Calu3 (cell line): ENCODE data around the gene FBXL4. TPM values are rescaled to one million over a fixed set of nuclear protein-coding genes. Genes with fewer than 3 reads are reported as not detected.

ENCODE experiments used
- BruUV-seq: library from RNA; stranded (reverse); fragments of 400-500 nt; replicated peaks from 2 replicates; lab custom pipeline; 2021; lab: Mats Ljungman, UMichigan
- CTCF ChIA-PET: fragments of 300-600 bp; sonication (Branson Sonifier 250); formaldehyde crosslinking; loops from one replicate; lab custom pipeline; 2022; ENCODE audit warnings: antibody characterized with exemption; lab: Charles Lee
- DNase-seq: peaks from one replicate; pipeline ENCODE4 v3.0.0; 2022
- H3K27ac Mint-ChIP-seq: one replicate; pipeline ENCODE4 v1.8.0; 2022; ENCODE audit warnings: mixed read lengths; ENCODE audit not compliant: unreplicated experiment
- H3K27me3 Mint-ChIP-seq: one replicate; pipeline ENCODE4 v1.8.0; 2022; ENCODE audit warnings: mixed read lengths; ENCODE audit not compliant: unreplicated experiment
- H3K36me3 Mint-ChIP-seq: one replicate; pipeline ENCODE4 v1.8.0; 2022; ENCODE audit warnings: mild to moderate bottlenecking, moderate library complexity, mixed read lengths; ENCODE audit not compliant: insufficient read depth, unreplicated experiment
- H3K4me1 Mint-ChIP-seq: one replicate; pipeline ENCODE4 v1.8.0; 2022; ENCODE audit warnings: mild to moderate bottlenecking, low read depth, mixed read lengths; ENCODE audit not compliant: unreplicated experiment
- H3K4me3 Mint-ChIP-seq: one replicate; pipeline ENCODE4 v1.8.0; 2022; ENCODE audit warnings: mild to moderate bottlenecking, low read depth, moderate library complexity, mixed read lengths; ENCODE audit not compliant: unreplicated experiment
- H3K9me3 Mint-ChIP-seq: one replicate; pipeline ENCODE4 v1.8.0; 2022; ENCODE audit warnings: low read depth, mixed read lengths; ENCODE audit not compliant: unreplicated experiment
- intact Hi-C: fragments of 100-400 bp; cut with micrococcal nuclease; formaldehyde crosslinking; loops from one replicate; pipeline ENCODE4 v1.10.0; 2022; ENCODE audit not compliant: unreplicated experiment
- total RNA-seq: library from RNA; stranded (reverse); gene quantifications from 2 replicates; pipeline ENCODE4 v1.2.3, GENCODE V29; 2022
- TF ChIP-seq, protein P1 (sequence below): fragments of 200-600 bp; IDR thresholded peaks from one replicate; pipeline ENCODE4 v1.8.0; 2022; ENCODE audit warnings: antibody characterized with exemption; ENCODE audit not compliant: unreplicated experiment

FBXL4 gene
- total RNA-seq, 1 experiment from 2014 or later = 13.1 TPM

DNA sequence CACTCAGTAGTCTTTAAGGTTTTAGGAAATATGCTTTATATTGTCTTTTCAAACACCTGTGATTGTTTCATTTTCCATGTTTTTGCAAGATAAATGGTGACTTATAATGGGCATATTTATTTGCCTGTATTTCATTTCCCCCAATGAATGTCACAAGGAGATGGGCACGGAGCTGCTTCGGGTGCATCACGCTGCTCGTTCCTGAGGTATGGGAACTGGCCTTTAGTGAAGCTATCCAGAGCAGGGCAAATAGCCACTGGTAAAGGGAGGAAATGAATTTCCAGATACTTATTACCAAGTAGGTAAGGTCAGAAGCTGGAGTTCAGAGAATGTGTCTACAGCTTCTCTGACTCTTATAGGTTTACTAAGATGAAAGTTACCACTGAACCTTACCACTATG is 109.7 kb downstream of the FBXL4 start:
- CTCF ChIA-PET = no interaction called here
- Mint-ChIP-seq H3K27ac (no peak overlapping the region), H3K27me3 (peaks cover 91% of the 10 kb centered on the region), H3K4me1 (peaks cover 20% of the 10 kb centered on the region), H3K9me3 (no peaks in the 10 kb centered on the region), H3K36me3 (peaks cover 28% of the 10 kb centered on the region), H3K4me3 (no peak overlapping the region)
- BruUV-seq = no TSS peak
- intact Hi-C loops = loop anchor here (5.0 kb wide), 2 partner anchors 186 to 1131 kb away; no protein-coding TSS in a partner anchor
- DNase-seq = no peak
- TF ChIP-seq, protein P1, sequence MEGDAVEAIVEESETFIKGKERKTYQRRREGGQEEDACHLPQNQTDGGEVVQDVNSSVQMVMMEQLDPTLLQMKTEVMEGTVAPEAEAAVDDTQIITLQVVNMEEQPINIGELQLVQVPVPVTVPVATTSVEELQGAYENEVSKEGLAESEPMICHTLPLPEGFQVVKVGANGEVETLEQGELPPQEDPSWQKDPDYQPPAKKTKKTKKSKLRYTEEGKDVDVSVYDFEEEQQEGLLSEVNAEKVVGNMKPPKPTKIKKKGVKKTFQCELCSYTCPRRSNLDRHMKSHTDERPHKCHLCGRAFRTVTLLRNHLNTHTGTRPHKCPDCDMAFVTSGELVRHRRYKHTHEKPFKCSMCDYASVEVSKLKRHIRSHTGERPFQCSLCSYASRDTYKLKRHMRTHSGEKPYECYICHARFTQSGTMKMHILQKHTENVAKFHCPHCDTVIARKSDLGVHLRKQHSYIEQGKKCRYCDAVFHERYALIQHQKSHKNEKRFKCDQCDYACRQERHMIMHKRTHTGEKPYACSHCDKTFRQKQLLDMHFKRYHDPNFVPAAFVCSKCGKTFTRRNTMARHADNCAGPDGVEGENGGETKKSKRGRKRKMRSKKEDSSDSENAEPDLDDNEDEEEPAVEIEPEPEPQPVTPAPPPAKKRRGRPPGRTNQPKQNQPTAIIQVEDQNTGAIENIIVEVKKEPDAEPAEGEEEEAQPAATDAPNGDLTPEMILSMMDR = no peak

DNA sequence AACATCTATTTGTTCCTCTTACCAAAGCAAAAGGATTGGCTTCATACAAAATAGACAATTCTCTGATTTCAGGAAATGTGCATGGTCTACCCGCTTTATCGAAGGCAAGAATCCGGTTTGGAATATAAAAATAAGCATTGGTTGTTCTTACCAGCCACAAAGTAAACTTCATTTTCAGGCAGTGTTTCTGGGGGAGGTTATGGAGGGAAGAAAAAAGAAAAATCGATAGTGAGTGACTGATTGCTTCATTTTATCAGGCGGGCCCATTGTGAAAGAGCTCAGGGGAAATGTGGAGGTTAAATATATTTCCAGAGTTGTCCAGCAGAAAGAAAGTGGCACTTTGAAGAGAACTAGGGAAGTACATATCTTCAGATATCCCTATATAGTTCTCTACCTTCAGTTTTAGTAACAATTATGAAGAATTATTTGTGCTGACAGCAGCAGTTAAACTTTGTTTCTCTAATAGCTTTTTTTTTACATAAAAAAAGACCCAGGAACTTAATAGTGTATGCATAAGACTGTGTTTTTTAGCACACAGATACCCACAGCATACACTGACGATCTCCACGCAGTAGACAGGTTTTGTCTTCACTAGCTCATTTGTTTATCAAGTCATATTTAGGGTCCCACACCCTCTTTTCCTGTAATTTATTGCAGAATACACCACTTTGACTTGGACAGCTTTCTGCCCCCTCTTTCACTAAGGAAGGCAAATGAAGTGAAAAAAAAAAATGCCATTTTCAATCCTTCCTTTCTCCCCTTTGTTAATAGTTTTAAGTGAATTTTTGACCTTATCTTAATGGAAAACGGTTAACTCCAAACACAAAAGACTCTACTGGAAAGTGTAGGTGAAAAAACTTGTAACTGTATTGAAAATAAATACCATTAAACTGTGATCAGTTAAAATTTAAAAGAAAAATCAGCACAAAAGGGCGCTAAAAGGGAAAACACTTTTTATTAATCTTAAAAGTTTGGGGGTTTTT is 110.5 kb downstream of the FBXL4 start:
- no TSS peak for BruUV-seq
- no peak for DNase-seq
- TF ChIP-seq, protein P1 = no peak
- intact Hi-C loops = loop anchor here (2.0 to 5.0 kb wide), 3 partner anchors 185 to 1130 kb away; no protein-coding TSS in a partner anchor
- CTCF ChIA-PET = interaction anchor here (1.0 kb wide), 3 partner anchors 59 to 68 kb away, joined by 3 to 4 read pairs (median 3); no protein-coding TSS in a partner anchor
- Mint-ChIP-seq H3K9me3 (no peaks in the 10 kb centered on the region), H3K27me3 (peaks cover 91% of the 10 kb centered on the region), H3K36me3 (peaks cover 30% of the 10 kb centered on the region), H3K4me1 (peaks cover 20% of the 10 kb centered on the region), H3K4me3 (no peak overlapping the region), H3K27ac (no peak overlapping the region)

DNA sequence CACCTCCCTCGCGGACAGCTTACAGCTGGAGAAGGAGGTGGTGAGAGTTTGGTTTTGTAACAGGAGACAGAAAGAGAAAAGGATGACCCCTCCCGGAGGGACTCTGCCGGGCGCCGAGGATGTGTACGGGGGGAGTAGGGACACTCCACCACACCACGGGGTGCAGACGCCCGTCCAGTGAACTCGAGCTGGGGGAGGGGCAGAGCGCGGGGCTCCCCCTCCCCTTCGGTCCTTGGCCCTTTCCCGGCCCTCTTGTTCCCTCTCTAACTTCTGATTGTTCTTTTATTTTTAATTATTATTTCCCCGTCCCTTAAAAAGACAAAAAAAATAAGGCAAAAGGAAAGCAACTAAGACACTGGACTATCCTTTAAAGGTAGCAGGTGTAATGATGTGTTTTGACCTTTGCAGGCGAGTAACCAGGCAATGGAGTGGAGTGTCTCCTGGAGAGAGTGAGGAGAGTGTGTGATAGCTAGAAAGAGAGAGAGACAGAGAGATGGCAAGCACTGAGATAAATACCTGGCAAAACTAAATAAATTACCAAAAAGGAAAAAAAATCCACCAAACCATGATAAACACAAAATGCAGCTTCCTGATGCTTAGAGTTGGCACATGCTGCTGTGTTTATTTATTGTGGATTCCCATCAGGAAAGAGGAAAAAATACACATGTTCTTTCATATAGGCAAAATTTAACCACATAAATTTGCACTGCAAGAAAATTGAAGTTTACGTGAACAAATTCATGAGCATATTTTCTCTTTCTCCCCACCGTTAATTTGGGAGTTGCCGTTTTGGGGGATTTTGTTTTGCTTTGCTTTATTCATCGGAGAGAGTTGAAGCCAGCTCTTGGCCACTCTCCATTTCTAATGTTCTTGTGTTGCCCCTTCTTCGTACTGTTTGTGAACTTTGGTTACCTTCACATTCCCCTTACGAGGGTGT is 111.5 kb downstream of the FBXL4 start:
- Mint-ChIP-seq H3K9me3 (no peaks in the 10 kb centered on the region), H3K4me3 (peak overlapping the region; percentile 84), H3K36me3 (peaks cover 30% of the 10 kb centered on the region), H3K27me3 (peaks cover 91% of the 10 kb centered on the region), H3K4me1 (peaks cover 20% of the 10 kb centered on the region), H3K27ac (no peak overlapping the region)
- no TSS peak for BruUV-seq
- CTCF ChIA-PET = interaction anchor here (1.0 kb wide), 3 partner anchors 58 to 67 kb away, joined by 3 to 4 read pairs (median 3); no protein-coding TSS in a partner anchor
- no peak for DNase-seq
- intact Hi-C loops = loop anchor here (2.0 to 5.0 kb wide), 3 partner anchors 184 to 1129 kb away; no protein-coding TSS in a partner anchor
- TF ChIP-seq, protein P1 = no peak
